HepG2 (cell line): ENCODE measurements around the gene ARL10. TPM values are rescaled to one million over a fixed set of nuclear protein-coding genes. Genes with fewer than 3 reads are reported as not detected.

ENCODE experiments used
- FOXO4 ChIP-seq: sonication (generic); formaldehyde crosslinking; conservative IDR thresholded peaks from 2 replicates; pipeline ENCODE4 v1.8.1; 2023; ENCODE audit warnings: missing genetic modification reagents
- MAX ChIP-seq: IDR thresholded peaks from 2 replicates; pipeline ENCODE4 v1.6.1; 2012; ENCODE audit warnings: inconsistent platforms
- MYNN ChIP-seq: sonication (generic); formaldehyde crosslinking; IDR thresholded peaks from 2 replicates; pipeline ENCODE4 v1.4.0; 2020; ENCODE audit warnings: mild to moderate bottlenecking, low read depth, missing genetic modification reagents
- RARA ChIP-seq: IDR thresholded peaks from 2 replicates; pipeline ENCODE4 v1.6.1; 2016; ENCODE audit warnings: missing genetic modification reagents, missing compliant biosample characterization
- SIX1 ChIP-seq: sonication (generic); formaldehyde crosslinking; IDR thresholded peaks from 2 replicates; pipeline ENCODE4 v1.4.0; 2020; ENCODE audit warnings: missing genetic modification reagents, borderline replicate concordance
- SNAPC4 ChIP-seq: sonication (generic); formaldehyde crosslinking; IDR thresholded peaks from 2 replicates; pipeline ENCODE4 v1.4.0; 2020; ENCODE audit warnings: mild to moderate bottlenecking, missing genetic modification reagents
- THAP9 ChIP-seq: sonication (generic); formaldehyde crosslinking; IDR thresholded peaks from 2 replicates; pipeline ENCODE4; 2020; ENCODE audit warnings: missing genetic modification reagents, mild to moderate bottlenecking, borderline replicate concordance
- THRA ChIP-seq: sonication (generic); formaldehyde crosslinking; IDR thresholded peaks from 2 replicates; pipeline ENCODE4 v1.4.0; 2020; ENCODE audit warnings: missing genetic modification reagents, borderline replicate concordance
- ZNF274 ChIP-seq: sonication (generic); formaldehyde crosslinking; IDR thresholded peaks from 2 replicates; pipeline ENCODE4 v1.5.1; 2020; ENCODE audit warnings: mild to moderate bottlenecking, missing genetic modification reagents
- ZNF451 ChIP-seq: sonication (generic); formaldehyde crosslinking; IDR thresholded peaks from 2 replicates; pipeline ENCODE4 v1.5.0; 2020; ENCODE audit warnings: mild to moderate bottlenecking, missing genetic modification reagents
- ZNF503 ChIP-seq: sonication (generic); formaldehyde crosslinking; IDR thresholded peaks from 2 replicates; pipeline ENCODE4 v1.4.0; 2020; ENCODE audit warnings: missing genetic modification reagents
- ZNF576 ChIP-seq: sonication (generic); formaldehyde crosslinking; IDR thresholded peaks from 2 replicates; pipeline ENCODE4 v1.4.0; 2020; ENCODE audit warnings: mild to moderate bottlenecking, missing genetic modification reagents
- ZSCAN9 ChIP-seq: IDR thresholded peaks from 2 replicates; pipeline ENCODE4 v1.6.1; 2016; ENCODE audit warnings: borderline replicate concordance
- polyA plus RNA-seq, 8 experiments: library from polyadenylated mRNA; depleted of rRNA in 3 of 8; stranded (reverse) in 7 of 8; unstranded in 1 of 8; fragments of >200 nt; fragmentation: Illumina TruSeq in 4 of 8; extraction: Trizol in 4 of 8; gene quantifications; 2 replicates each; pipeline versions ENCODE4 v1.2.1 to v1.2.3, GENCODE V29; 2011 to 2016; ENCODE audit warnings: low read depth in 4 of 8, missing spikeins in 1 of 8, mixed read lengths in 1 of 8; ENCODE audit not compliant: insufficient read depth in 1 of 8
- total RNA-seq, 5 experiments: library from RNA; depleted of rRNA; stranded (reverse); fragments of >200 nt; fragmentation: Illumina TruSeq; extraction: Trizol; gene quantifications; 2 replicates each; pipeline ENCODE4 v1.2.3, GENCODE V29; 2016; ENCODE audit warnings: low read depth in 1 of 5

ARL10 gene
- total and polyA plus RNA-seq, 2 of the 13 experiments (the other 11 are each of a cell fraction or from before 2014, with no cell fraction given) = 0.18 to 0.50 TPM

- TF ChIP-seq SNAPC4 (CRISPR knock-in tag) = 0 out of 2 replicates have a peak, but pooled peaks have one; percentile 15
- TF ChIP-seq RARA (CRISPR knock-in tag) = peak; percentile 5; the same call in 1 of the 2 replicates
- TF ChIP-seq THRA (CRISPR knock-in tag) = 0 out of 2 replicates have a peak, but pooled peaks have one; percentile 3
- peak; percentile 63; the same call in 1 of the 2 replicates for TF ChIP-seq MYNN (CRISPR knock-in tag)
- 0 out of 2 replicates have a peak, but pooled peaks have one; percentile 8 for TF ChIP-seq SIX1
- no peak for TF ChIP-seq ZNF274 (CRISPR knock-in tag)
- peak; percentile 12; the same call in 1 of the 2 replicates for TF ChIP-seq ZSCAN9 (CRISPR knock-in tag)
- TF ChIP-seq FOXO4 (CRISPR knock-in tag) = 0 out of 2 replicates have a peak, but pooled peaks have one; percentile 33
- TF ChIP-seq THAP9 = peak; percentile 60; the same call in 1 of the 2 replicates
- TF ChIP-seq ZNF451 = 0 out of 2 replicates have a peak, but pooled peaks have one; percentile 44
- no peak for TF ChIP-seq ZNF503 (CRISPR knock-in tag)
- TF ChIP-seq ZNF576 (CRISPR knock-in tag) = no peak
- peak; percentile 38 for TF ChIP-seq MAX
Observed at GRCh38 chr5:176389135-176390123, 24.1 kb downstream of the ARL10 start (continued).
